AG04449 (cell line): ENCODE measurements around the gene RPL27A.

Experiments
- CTCF ChIA-PET: fragments of 350-600 bp; formaldehyde crosslinking; extraction: SDS; loops from one replicate; lab custom pipeline; 2021; ENCODE audit warnings: antibody characterized with exemption; lab: Yijun Ruan, JAX
- POLR2A ChIA-PET: fragments of 400-600, 350-600 bp; formaldehyde crosslinking; extraction: SDS; loops from one replicate; lab custom pipeline; 2020; ENCODE audit warnings: antibody characterized with exemption, inconsistent platforms; lab: Yijun Ruan, JAX
- DNase-seq: peaks from one replicate; pipeline ENCODE4 v3.0.0-alpha.2; 2010; ENCODE audit warnings: low read depth, low spot score
- H3K4me3 ChIP-seq: 2 replicates; pipeline ENCODE4 v1.5.1; 2011; ENCODE audit warnings: low read depth, mild to moderate bottlenecking, control low read depth, low read length
- TF ChIP-seq, protein P1 (sequence below): IDR thresholded peaks from one replicate; pipeline ENCODE4 v1.5.1; 2011; ENCODE audit warnings: mild to moderate bottlenecking, moderate library complexity, low read length, control low read depth, inconsistent platforms; ENCODE audit not compliant: insufficient read depth; ENCODE audit errors: missing control alignments

RPL27A gene

DNA sequence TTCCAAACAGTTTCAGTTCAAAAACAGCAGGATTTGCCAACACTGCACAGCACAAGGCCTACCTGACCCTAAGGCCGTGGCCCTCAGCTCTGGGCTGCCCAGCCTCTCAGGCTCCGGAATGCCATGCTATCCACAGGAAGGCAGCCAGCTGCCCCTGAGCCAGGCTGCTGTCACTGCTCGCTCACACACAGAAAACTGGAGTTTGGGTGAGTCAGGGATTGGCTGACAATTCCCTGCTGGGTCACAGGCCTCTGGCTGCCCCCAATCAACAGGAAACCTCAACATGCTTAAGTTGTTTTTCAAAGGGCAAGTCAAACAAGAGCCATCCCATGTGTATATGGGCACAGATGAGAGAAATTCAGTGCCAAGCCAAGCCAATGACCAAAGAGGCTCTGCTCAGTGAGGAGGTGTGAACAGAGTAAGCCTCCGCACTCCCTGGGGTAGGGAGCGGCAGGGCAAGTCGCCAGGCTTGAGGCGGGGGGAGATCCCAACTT, 50.2 kb downstream of the RPL27A start:
- ChIA-PET POLR2A (interaction anchor here (0.6 to 1.0 kb wide), 3 partner anchors 13 to 35 kb away, joined by 3 read pairs; no protein-coding TSS in a partner anchor), CTCF (interaction anchor here (1.3 to 1.6 kb wide), 3 partner anchors 13 to 78 kb away, joined by 3 to 5 read pairs (median 4); no protein-coding TSS in a partner anchor)
- DNase-seq = no peak
- TF ChIP-seq, protein P1, sequence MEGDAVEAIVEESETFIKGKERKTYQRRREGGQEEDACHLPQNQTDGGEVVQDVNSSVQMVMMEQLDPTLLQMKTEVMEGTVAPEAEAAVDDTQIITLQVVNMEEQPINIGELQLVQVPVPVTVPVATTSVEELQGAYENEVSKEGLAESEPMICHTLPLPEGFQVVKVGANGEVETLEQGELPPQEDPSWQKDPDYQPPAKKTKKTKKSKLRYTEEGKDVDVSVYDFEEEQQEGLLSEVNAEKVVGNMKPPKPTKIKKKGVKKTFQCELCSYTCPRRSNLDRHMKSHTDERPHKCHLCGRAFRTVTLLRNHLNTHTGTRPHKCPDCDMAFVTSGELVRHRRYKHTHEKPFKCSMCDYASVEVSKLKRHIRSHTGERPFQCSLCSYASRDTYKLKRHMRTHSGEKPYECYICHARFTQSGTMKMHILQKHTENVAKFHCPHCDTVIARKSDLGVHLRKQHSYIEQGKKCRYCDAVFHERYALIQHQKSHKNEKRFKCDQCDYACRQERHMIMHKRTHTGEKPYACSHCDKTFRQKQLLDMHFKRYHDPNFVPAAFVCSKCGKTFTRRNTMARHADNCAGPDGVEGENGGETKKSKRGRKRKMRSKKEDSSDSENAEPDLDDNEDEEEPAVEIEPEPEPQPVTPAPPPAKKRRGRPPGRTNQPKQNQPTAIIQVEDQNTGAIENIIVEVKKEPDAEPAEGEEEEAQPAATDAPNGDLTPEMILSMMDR = no peak
- no peak overlapping the region for H3K4me3 ChIP-seq

DNA sequence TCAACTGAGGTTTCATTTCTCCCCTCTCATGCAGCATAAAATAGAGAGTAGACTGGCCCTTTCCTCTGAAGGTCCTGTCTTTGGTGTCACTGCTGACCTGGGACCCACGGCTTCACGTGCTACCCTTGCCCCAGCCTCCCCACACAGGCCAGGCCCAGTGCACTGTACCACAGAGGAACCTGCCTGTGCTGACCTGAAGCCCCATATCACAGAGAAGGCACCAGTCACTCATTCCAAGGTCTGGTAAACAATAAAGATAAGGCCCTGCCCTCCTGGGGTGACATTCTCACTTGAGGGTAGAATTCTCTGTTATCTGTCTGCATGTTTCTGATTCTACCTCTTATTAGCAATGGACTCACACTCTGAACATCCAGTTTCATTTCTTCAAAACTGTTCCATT, 51.3 kb downstream of the RPL27A start:
- ChIA-PET CTCF (no interaction called here), POLR2A (interaction anchor here (1.0 kb wide), 1 partner anchor 14 kb away, joined by 3 read pairs; no protein-coding TSS in a partner anchor)
- H3K4me3 ChIP-seq = no peak overlapping the region
- TF ChIP-seq, protein P1 = no peak
- no peak for DNase-seq

DNA sequence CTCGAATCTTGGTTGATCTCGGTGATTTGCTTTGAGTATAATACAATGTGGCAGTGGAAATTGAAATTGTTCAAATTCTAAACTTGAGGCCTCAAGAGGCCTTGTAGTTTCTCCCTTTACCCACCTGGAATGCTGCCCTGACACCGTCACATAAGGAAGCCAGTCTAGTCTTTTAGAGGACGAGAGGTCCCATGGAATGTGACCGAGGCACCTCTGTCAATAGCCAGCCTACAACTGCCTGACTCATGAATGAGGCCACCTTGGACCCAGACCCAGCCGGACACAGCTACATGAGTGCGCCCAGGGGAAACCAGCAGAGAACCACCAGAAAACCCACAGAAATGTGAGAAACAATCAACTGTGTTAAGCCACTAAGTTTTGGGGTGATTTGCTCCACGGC, 52.5 kb downstream of the RPL27A start:
- DNase-seq = no peak
- TF ChIP-seq, protein P1 = no peak
- CTCF ChIA-PET = no interaction called here
- POLR2A ChIA-PET = no interaction called here
- no peak overlapping the region for H3K4me3 ChIP-seq

DNA sequence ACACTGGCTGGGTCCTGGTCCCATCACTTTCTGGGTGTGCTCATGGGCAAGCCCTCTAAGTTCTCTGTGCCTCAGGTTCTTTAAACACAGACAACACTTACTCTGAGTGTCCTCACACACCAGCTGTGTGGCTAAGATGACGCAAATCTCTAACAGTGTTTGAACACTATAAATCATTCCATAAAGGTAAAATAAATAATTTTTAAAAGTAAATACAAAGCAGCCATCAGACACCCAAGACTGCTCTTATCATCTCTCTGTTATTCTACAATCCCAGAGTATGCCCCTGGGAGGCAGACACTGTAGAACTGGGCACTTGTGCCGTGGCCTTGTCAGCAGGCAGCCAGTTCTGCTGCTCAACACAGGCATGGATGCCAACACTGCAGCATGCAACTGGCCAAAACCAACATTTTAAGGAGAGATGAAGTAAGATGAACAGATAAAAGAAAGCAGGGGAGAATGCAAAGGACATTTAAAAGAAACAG, 56.8 kb downstream of the RPL27A start:
- POLR2A ChIA-PET = no interaction called here

More for the DNA sequence above, 56.8 kb downstream of the RPL27A start:
- DNase-seq = no peak
- CTCF ChIA-PET = interaction anchor here (0.6 to 2.0 kb wide), 2 partner anchors 10 to 19 kb away, joined by 3 to 5 read pairs; no protein-coding TSS in a partner anchor
- H3K4me3 ChIP-seq = no peak overlapping the region
- TF ChIP-seq, protein P1 = no peak
